Neural crest cell (in vitro differentiated cells): Measurements from ENCODE around the gene RFNG. TPM values are rescaled to one million over a fixed set of nuclear protein-coding genes. Genes with fewer than 3 reads are reported as not detected.

Experiments
- DNase-seq: peaks from one replicate; pipeline ENCODE4 v3.0.0; 2021; ENCODE audit warnings: low read depth, mixed read lengths, low spot score
- H3K27ac Mint-ChIP-seq: one replicate; pipeline ENCODE4 v1.8.0; 2021; ENCODE audit warnings: mild to moderate bottlenecking, mixed read lengths; ENCODE audit not compliant: unreplicated experiment
- H3K27me3 Mint-ChIP-seq: 2 replicates; pipeline ENCODE4 v1.8.0; 2021; ENCODE audit warnings: low read depth, mild to moderate bottlenecking, mixed read lengths
- H3K36me3 Mint-ChIP-seq: 2 replicates; pipeline ENCODE4 v1.8.0; 2021; ENCODE audit warnings: low read depth, mild to moderate bottlenecking, mixed read lengths
- H3K4me1 Mint-ChIP-seq: 2 replicates; pipeline ENCODE4 v1.8.0; 2021; ENCODE audit warnings: mixed read lengths
- H3K4me3 Mint-ChIP-seq: one replicate; pipeline ENCODE4 v1.8.0; 2021; ENCODE audit warnings: mild to moderate bottlenecking, mixed read lengths
- H3K9me3 Mint-ChIP-seq: 2 replicates; pipeline ENCODE4 v1.8.0; 2021; ENCODE audit warnings: mixed read lengths
- CTCF ChIP-seq: fragments of 200-600 bp; sonication (generic); conservative IDR thresholded peaks from 2 replicates; pipeline ENCODE4 v1.5.0; 2021; ENCODE audit warnings: antibody characterized with exemption, mild to moderate bottlenecking
- total RNA-seq: library from RNA; stranded (reverse); gene quantifications from 2 replicates; pipeline ENCODE4 v1.2.1, GENCODE V29; 2021

The RFNG gene
- total RNA-seq, 1 donor from 2014 or later = 46.0 TPM

DNA sequence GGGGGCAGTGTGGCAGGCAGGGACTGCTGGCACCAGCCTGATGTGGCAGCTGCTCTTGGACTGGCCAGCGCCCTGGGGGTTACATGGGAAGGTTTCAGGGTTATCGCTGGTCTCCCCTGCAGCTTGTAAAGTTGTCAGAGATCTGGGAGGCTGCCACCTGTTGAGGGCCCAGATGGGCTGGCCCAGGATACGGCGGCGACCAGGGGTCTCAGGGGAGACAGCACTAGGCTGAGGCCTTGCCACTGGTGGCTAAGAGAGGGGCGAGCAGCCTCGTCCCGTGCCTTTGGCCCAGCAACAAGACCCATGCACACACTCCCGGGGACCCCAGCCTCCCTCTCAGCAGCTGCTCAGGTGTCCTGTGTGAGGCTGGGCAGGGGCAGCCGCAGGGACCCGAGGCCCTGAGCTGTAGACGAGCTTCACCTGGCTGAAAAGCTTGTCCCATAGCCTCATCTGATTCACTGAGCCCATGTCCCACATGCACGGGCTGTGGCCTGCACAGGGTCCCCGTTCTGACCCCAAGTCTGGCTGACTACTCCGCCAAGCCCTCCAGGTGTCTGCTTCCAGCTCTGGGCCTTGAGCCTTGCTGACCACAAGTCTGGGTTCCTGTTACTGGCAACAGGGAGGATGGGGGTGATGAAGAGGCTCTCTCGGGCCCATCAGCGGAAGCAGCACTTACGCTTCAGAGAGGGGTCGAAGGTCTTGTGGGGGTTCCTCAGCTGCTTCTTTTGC lies 7.8 kb upstream of the RFNG start:
- Mint-ChIP-seq H3K27ac (no peak overlapping the region), H3K4me3 (peak overlapping the region; percentile 44), H3K36me3 (no peaks in the 10 kb centered on the region), H3K4me1 (no peaks in the 10 kb centered on the region), H3K27me3 (no peaks in the 10 kb centered on the region), H3K9me3 (no peaks in the 10 kb centered on the region)
- TF ChIP-seq CTCF = no peak
- no peak for DNase-seq

- TF ChIP-seq CTCF = no peak
- H3K9me3 Mint-ChIP-seq = no peaks in the 10 kb centered on the region
- no peak for DNase-seq
- no peaks in the 10 kb centered on the region for H3K27me3 Mint-ChIP-seq
- no peaks in the 10 kb centered on the region for H3K4me1 Mint-ChIP-seq
- H3K27ac Mint-ChIP-seq = no peak overlapping the region
- H3K36me3 Mint-ChIP-seq = no peaks in the 10 kb centered on the region
- H3K4me3 Mint-ChIP-seq = no peak overlapping the region
Measured at GRCh38 chr17:82058855-82059249, 7.2 kb upstream of the RFNG start.

GRCh38 chr17:82058230-82058854 lies 6.7 kb upstream of the RFNG start:
- Mint-ChIP-seq H3K9me3 (no peaks in the 10 kb centered on the region), H3K4me3 (peak overlapping the region; percentile 70), H3K27ac (no peak overlapping the region)

GRCh38 chr17:82056729-82057621 lies 5.4 kb upstream of the RFNG start:
- no peak for DNase-seq
- no peak for TF ChIP-seq CTCF
- Mint-ChIP-seq H3K9me3 (no peaks in the 10 kb centered on the region), H3K4me1 (no peaks in the 10 kb centered on the region), H3K4me3 (peak overlapping the region; percentile 47), H3K27me3 (no peaks in the 10 kb centered on the region), H3K27ac (no peak overlapping the region), H3K36me3 (no peaks in the 10 kb centered on the region)

More at GRCh38 chr17:82058230-82058854, 6.7 kb upstream of the RFNG start:
- H3K27me3 Mint-ChIP-seq = no peaks in the 10 kb centered on the region
- TF ChIP-seq CTCF = no peak
- no peaks in the 10 kb centered on the region for H3K36me3 Mint-ChIP-seq
- H3K4me1 Mint-ChIP-seq = no peaks in the 10 kb centered on the region
- no peak for DNase-seq

GRCh38 chr17:82055965-82056728 lies 4.5 kb upstream of the RFNG start:
- TF ChIP-seq CTCF = no peak
- Mint-ChIP-seq H3K4me3 (peak overlapping the region; percentile 47), H3K9me3 (no peaks in the 10 kb centered on the region), H3K4me1 (no peaks in the 10 kb centered on the region), H3K27me3 (no peaks in the 10 kb centered on the region), H3K27ac (no peak overlapping the region), H3K36me3 (no peaks in the 10 kb centered on the region)
- DNase-seq = no peak
